Endothelial cell of umbilical vein (primary cell): ENCODE results near the gene COG5. TPM values are rescaled to one million over a fixed set of nuclear protein-coding genes. Genes with fewer than 3 reads are reported as not detected.
"Not testable (repeated sequence)": the region's sequence is repeated elsewhere in the genome, so short reads cannot be mapped to it uniquely, and the experiment has no call there.

ENCODE experiments used
- BruUV-seq: library from RNA; stranded (reverse); fragments of 400-500 nt; replicated peaks from 2 replicates; lab custom pipeline; 2021; lab: Mats Ljungman, UMichigan
- CTCF ChIA-PET: fragments of 300-600, 350-600 bp; sonication (Branson Sonifier 250); formaldehyde crosslinking; loops from one replicate; lab custom pipeline; 2021; ENCODE audit warnings: antibody characterized with exemption, inconsistent platforms; lab: Charles Lee
- POLR2A ChIA-PET: fragments of 300-600, 350-600 bp; sonication (Branson Sonifier 250); formaldehyde crosslinking; loops from one replicate; lab custom pipeline; 2021; ENCODE audit warnings: antibody characterized with exemption, inconsistent platforms; lab: Charles Lee
- DNase-seq: peaks from one replicate; pipeline ENCODE4 v3.0.0-alpha.2; 2011; ENCODE audit warnings: low read depth, low spot score
- FAIRE-seq: peaks from 2 replicates; lab custom pipeline; 2011; peaks lifted over from hg19 to GRCh38; lab: Jason Lieb, UNC
- H2AFZ ChIP-seq: 2 replicates; pipeline ENCODE4 v1.6.0; 2012; ENCODE audit warnings: low read depth, low read length, control low read depth, inconsistent platforms
- H3K27ac ChIP-seq: 2 replicates; pipeline ENCODE4 v1.5.1; 2011; ENCODE audit warnings: low read depth, mild to moderate bottlenecking, control low read depth, low read length, moderate library complexity; ENCODE audit not compliant: insufficient read depth
- H3K27me3 ChIP-seq, 2 experiments: 2 replicates each; pipeline versions ENCODE4 v1.6.0 to v1.6.1; 2011; ENCODE audit warnings: low read length in 2 of 2, mixed read lengths in 1 of 2; ENCODE audit not compliant: control insufficient read depth in 2 of 2, insufficient read depth in 2 of 2
- H3K36me3 ChIP-seq, 2 experiments: 2 replicates in 1 of 2; 3 replicates in 1 of 2; pipeline ENCODE4 v1.5.1; 2011; ENCODE audit warnings: low read length in 2 of 2, mild to moderate bottlenecking in 1 of 2, moderate library complexity in 1 of 2; ENCODE audit not compliant: control insufficient read depth in 2 of 2, insufficient read depth in 2 of 2; ENCODE audit errors: extremely low read depth in 1 of 2
- H3K4me1 ChIP-seq: 3 replicates; pipeline ENCODE4 v1.5.1; 2011; ENCODE audit warnings: mild to moderate bottlenecking, low read length; ENCODE audit not compliant: control insufficient read depth, insufficient read depth; ENCODE audit errors: extremely low read depth
- H3K4me2 ChIP-seq: 2 replicates; pipeline ENCODE4 v1.6.1; 2011; ENCODE audit warnings: low read length, control low read depth, mixed read lengths; ENCODE audit not compliant: insufficient read depth
- H3K4me3 ChIP-seq, 3 experiments: fragments of 200-600 bp in 1 of 3; sonication (generic), shearing (Covaris generic) in 1 of 3; replicated peaks in 1 of 3; 2 replicates each; pipeline ENCODE4 v1.5.1; 2011 to 2016; ENCODE audit warnings: control low read depth in 3 of 3, low read length in 3 of 3, mild to moderate bottlenecking in 2 of 3, inconsistent platforms in 1 of 3, low read depth in 1 of 3, moderate library complexity in 1 of 3; ENCODE audit not compliant: insufficient read depth in 1 of 3
- H3K79me2 ChIP-seq: 2 replicates; pipeline ENCODE4 v1.6.0; 2012; ENCODE audit warnings: low read length, inconsistent platforms; ENCODE audit not compliant: control insufficient read depth, insufficient read depth
- H3K9ac ChIP-seq: replicated peaks from 2 replicates; pipeline ENCODE3; 2011; ENCODE audit warnings: low read length, control low read depth; ENCODE audit not compliant: insufficient read depth; ENCODE audit errors: extremely low read depth
- H3K9me1 ChIP-seq: replicated peaks from 3 replicates; pipeline ENCODE4 v1.6.0; 2011; ENCODE audit warnings: mild to moderate bottlenecking, low read length; ENCODE audit not compliant: control insufficient read depth, insufficient read depth; ENCODE audit errors: extremely low read depth
- H3K9me3 ChIP-seq: replicated peaks from 2 replicates; pipeline ENCODE4 v1.5.1; 2012; ENCODE audit warnings: low read length, inconsistent platforms; ENCODE audit not compliant: control insufficient read depth, insufficient read depth
- H4K20me1 ChIP-seq: replicated peaks from 2 replicates; pipeline ENCODE3; 2011; ENCODE audit warnings: mild to moderate bottlenecking, low read length; ENCODE audit not compliant: control insufficient read depth, insufficient read depth; ENCODE audit errors: extremely low read depth
- CTCF ChIP-seq, 2 donors: IDR thresholded peaks; 1 replicate in 1 of 2; 2 replicates in 1 of 2; pipeline ENCODE4 v1.5.1; 2011; ENCODE audit warnings: low read length in 2 of 2, mild to moderate bottlenecking in 2 of 2, moderate library complexity in 2 of 2, control low read depth in 1 of 2, inconsistent platforms in 1 of 2, low read depth in 1 of 2; ENCODE audit not compliant: insufficient read depth in 1 of 2; ENCODE audit errors: extremely low read depth in 1 of 2
- EZH2 ChIP-seq: IDR thresholded peaks from 2 replicates; pipeline ENCODE4 v1.6.1; 2012; ENCODE audit warnings: borderline replicate concordance, low read depth, mild to moderate bottlenecking, moderate library complexity, low read length, inconsistent platforms; ENCODE audit not compliant: severe bottlenecking
- FOS ChIP-seq: IDR thresholded peaks from 2 replicates; pipeline ENCODE4 v1.6.1; 2011; ENCODE audit warnings: mild to moderate bottlenecking, low read length, moderate library complexity, borderline replicate concordance; ENCODE audit not compliant: insufficient read depth
- GATA2 ChIP-seq: IDR thresholded peaks from 2 replicates; pipeline ENCODE4 v1.7.0; 2011; ENCODE audit warnings: low read depth, mild to moderate bottlenecking, moderate library complexity, mixed read lengths, low read length; ENCODE audit not compliant: insufficient read length, insufficient read depth
- JUN ChIP-seq: IDR thresholded peaks from 2 replicates; pipeline ENCODE4 v1.6.1; 2011; ENCODE audit warnings: borderline replicate concordance, low read depth; ENCODE audit not compliant: insufficient read length, insufficient read depth
- MAX ChIP-seq: IDR thresholded peaks from 2 replicates; pipeline ENCODE4 v1.6.1; 2011; ENCODE audit not compliant: insufficient read depth, insufficient read length
- MYC ChIP-seq: IDR thresholded peaks from one replicate; pipeline ENCODE4 v1.6.1; 2011; ENCODE audit warnings: mild to moderate bottlenecking, low read depth, low read length
- POLR2A ChIP-seq: IDR thresholded peaks from 2 replicates; pipeline ENCODE4 v1.6.1; 2012; ENCODE audit warnings: low read depth, mild to moderate bottlenecking, control low read depth, low read length
- POLR2AphosphoS5 ChIP-seq: IDR thresholded peaks from 2 replicates; pipeline ENCODE4 v1.6.1; 2012; ENCODE audit warnings: low read depth, mild to moderate bottlenecking, control low read depth, low read length, moderate library complexity; ENCODE audit not compliant: insufficient read depth
- dilution Hi-C: fragments of 300-500 bp; cut with MboI; formaldehyde crosslinking; loops from one replicate; pipeline ENCODE4 v1.15.0; 2019; ENCODE audit warnings: low sequenced_read_pairs; ENCODE audit not compliant: extremely low pct_ligation_motif_present
- intact Hi-C: fragments of 100-400 bp; cut with micrococcal nuclease; formaldehyde crosslinking; loops from one replicate; pipeline ENCODE4 v1.10.0; 2022
- polyA plus RNA-seq, 4 experiments: library from polyadenylated mRNA; depleted of rRNA in 3 of 4; stranded (reverse) in 3 of 4; unstranded in 1 of 4; fragments of >200 nt; gene quantifications; 2 replicates each; pipeline versions ENCODE4 v1.2.1 to v1.2.3, GENCODE V29; 2011 to 2012; ENCODE audit warnings: missing spikeins in 1 of 4
- total RNA-seq: library from RNA; stranded (reverse); gene quantifications from 2 replicates; pipeline ENCODE4 v1.2.3, GENCODE V29; 2021

Gene COG5
- total and polyA plus RNA-seq, 2 donors (not counting 3 experiments of a cell fraction or from before 2014, with no cell fraction given): 18.8 to 45.3 TPM

GRCh38 chr7:107224374-107225223 lies 339.1 kb downstream of the COG5 start:
- H3K79me2 ChIP-seq: no peaks in the 10 kb centered on the region
- no peak overlapping the region for H2AFZ ChIP-seq
- no peaks in the 10 kb centered on the region for H3K9me3 ChIP-seq
- H3K9me1 ChIP-seq: no peaks in the 10 kb centered on the region
- H3K27me3 ChIP-seq: no peaks in the 10 kb centered on the region
- no peaks in the 10 kb centered on the region for H3K36me3 ChIP-seq
- H3K27ac ChIP-seq: no peak overlapping the region
- DNase-seq: no peak
- H3K9ac ChIP-seq: no peak overlapping the region
- peaks cover 3% of the 10 kb centered on the region for H3K4me1 ChIP-seq
- no peak for FAIRE-seq
- ChIA-PET CTCF (interaction anchor here (0.6 to 1.4 kb wide), 2 partner anchors 87 to 650 kb away, joined by 4 to 5 read pairs; no protein-coding TSS in a partner anchor), POLR2A (no interaction called here)
- BruUV-seq: no TSS peak
- no peak for TF ChIP-seq MYC
- TF ChIP-seq POLR2AphosphoS5: no peak
- no peak for TF ChIP-seq POLR2A
- no peak for TF ChIP-seq EZH2
- TF ChIP-seq CTCF (IDR thresholded peaks at IDR 0.05; ENCODE audit: extremely low read depth in 1 of 2, insufficient read depth in 1 of 2, low read depth in 1 of 2, low read length in 2 of 2): no peak
- no peak for TF ChIP-seq GATA2
- no peak for TF ChIP-seq FOS
- TF ChIP-seq JUN: no peak
- TF ChIP-seq MAX: no peak
- intact Hi-C loops: no loop called here
- no peak overlapping the region for H3K4me2 ChIP-seq
- no peak overlapping the region for H3K4me3 ChIP-seq
- dilution Hi-C loops: no loop called here
- H4K20me1 ChIP-seq: no peaks in the 10 kb centered on the region

- CTCF ChIA-PET: interaction anchor here (0.6 kb wide), 1 partner anchor 525 kb away, joined by 3 read pairs; no protein-coding TSS in a partner anchor
- H3K9me3 ChIP-seq, FAIRE-seq, intact Hi-C loops, H3K4me1 ChIP-seq, H3K9ac ChIP-seq, H3K4me3 ChIP-seq, H3K4me2 ChIP-seq, H3K79me2 ChIP-seq, H3K9me1 ChIP-seq, H3K27me3 ChIP-seq, H2AFZ ChIP-seq, H3K27ac ChIP-seq, DNase-seq, BruUV-seq, H4K20me1 ChIP-seq, dilution Hi-C loops, H3K36me3 ChIP-seq: not testable (repeated sequence)
- POLR2A ChIA-PET: interaction anchor here (0.7 kb wide), 1 partner anchor 13 kb away, joined by 3 read pairs; no protein-coding TSS in a partner anchor
Observed at GRCh38 chr7:107220806-107221205, 342.9 kb downstream of the COG5 start.
